ENCODE data around the gene KMT2B.

DNA sequence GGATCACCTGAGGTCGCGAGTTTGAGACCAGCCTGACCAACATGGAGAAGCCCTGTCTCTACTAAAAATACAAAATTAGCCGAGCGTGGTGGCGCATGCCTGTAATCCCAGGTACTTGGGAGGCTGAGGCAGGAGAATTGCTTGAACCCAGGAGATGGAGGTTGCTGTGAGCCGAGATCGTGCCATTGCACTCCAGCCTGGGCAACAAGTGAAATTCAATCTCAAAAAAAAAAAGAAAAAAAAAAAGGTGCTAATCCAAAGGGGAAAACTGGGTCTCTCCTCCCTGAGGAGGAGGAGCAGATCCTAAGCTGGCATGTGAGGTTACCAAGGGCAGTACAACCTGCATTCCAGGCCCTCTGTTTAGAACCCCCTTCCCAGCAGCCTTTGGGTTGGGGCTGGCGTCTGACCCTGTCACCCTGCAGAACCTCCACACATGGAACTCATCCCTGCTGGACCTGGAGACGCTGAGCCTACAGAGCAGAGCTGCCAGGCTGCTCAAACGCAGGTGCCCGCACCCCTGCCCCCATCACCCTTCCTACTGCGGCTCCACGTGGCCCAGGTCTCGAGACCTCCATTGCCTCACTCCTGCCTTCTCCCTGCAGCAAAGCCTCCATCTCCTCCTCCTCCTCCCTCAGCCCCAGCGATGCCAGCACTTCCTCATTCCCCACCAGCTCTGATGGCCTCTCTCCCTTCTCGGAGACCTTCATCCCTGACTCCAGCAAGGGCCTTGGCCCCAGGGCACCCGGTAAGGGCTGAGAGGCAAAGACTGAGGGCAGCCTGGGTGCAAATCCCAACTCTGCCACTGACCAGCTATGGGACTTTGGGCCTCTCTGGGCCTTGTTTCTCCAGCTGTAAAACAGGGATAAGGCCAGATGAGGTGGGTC, 46.9 kb downstream of the KMT2B start:
- TF ChIP-seq, protein P1, sequence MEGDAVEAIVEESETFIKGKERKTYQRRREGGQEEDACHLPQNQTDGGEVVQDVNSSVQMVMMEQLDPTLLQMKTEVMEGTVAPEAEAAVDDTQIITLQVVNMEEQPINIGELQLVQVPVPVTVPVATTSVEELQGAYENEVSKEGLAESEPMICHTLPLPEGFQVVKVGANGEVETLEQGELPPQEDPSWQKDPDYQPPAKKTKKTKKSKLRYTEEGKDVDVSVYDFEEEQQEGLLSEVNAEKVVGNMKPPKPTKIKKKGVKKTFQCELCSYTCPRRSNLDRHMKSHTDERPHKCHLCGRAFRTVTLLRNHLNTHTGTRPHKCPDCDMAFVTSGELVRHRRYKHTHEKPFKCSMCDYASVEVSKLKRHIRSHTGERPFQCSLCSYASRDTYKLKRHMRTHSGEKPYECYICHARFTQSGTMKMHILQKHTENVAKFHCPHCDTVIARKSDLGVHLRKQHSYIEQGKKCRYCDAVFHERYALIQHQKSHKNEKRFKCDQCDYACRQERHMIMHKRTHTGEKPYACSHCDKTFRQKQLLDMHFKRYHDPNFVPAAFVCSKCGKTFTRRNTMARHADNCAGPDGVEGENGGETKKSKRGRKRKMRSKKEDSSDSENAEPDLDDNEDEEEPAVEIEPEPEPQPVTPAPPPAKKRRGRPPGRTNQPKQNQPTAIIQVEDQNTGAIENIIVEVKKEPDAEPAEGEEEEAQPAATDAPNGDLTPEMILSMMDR (IDR thresholded peaks at IDR 0.05), result no peak
- TF ChIP-seq POLR2AphosphoS5 (IDR thresholded peaks at IDR 0.05), result no peak
- TF ChIP-seq POLR2A (IDR thresholded peaks at IDR 0.05), result no peak
